ENCODE measurements around the gene TTC38.

Gene TTC38

GRCh38 chr22:46233231-46233630, 34.6 kb upstream of the TTC38 start:
- DNase-seq = no peak
- Histone ChIP-seq H3K27me3 (replicated peaks; ENCODE audit: control insufficient read depth, insufficient read depth, low read length, poor library complexity, severe bottlenecking) (no peaks in the 10 kb centered on the region), H3K36me3 (ENCODE audit: control insufficient read depth, insufficient read depth, low read length) (no peaks in the 10 kb centered on the region), H3K4me3 (ENCODE audit: insufficient read depth, low read depth, low read length, poor library complexity, severe bottlenecking) (no peak overlapping the region), H3K9me3 (ENCODE audit: control insufficient read depth, low read length) (no peaks in the 10 kb centered on the region), H3K4me1 (ENCODE audit: control insufficient read depth, insufficient read depth, low read length, poor library complexity, severe bottlenecking) (no peaks in the 10 kb centered on the region), H3K27ac (ENCODE audit: insufficient read depth, low read length, poor library complexity, severe bottlenecking) (no peak overlapping the region)

- peaks cover 4% of the 10 kb centered on the region for H3K4me1 ChIP-seq (ENCODE audit: control insufficient read depth, insufficient read depth, low read length, poor library complexity, severe bottlenecking)
- no peaks in the 10 kb centered on the region for H3K36me3 ChIP-seq (ENCODE audit: control insufficient read depth, insufficient read depth, low read length)
- H3K27ac ChIP-seq (ENCODE audit: insufficient read depth, low read length, poor library complexity, severe bottlenecking) = no peak overlapping the region
- DNase-seq = no peak
- H3K27me3 ChIP-seq (replicated peaks; ENCODE audit: control insufficient read depth, insufficient read depth, low read length, poor library complexity, severe bottlenecking) = no peaks in the 10 kb centered on the region
- H3K9me3 ChIP-seq (ENCODE audit: control insufficient read depth, low read length) = no peaks in the 10 kb centered on the region
- H3K4me3 ChIP-seq (ENCODE audit: insufficient read depth, low read depth, low read length, poor library complexity, severe bottlenecking) = no peak overlapping the region
Observed at GRCh38 chr22:46234969-46235368, 32.8 kb upstream of the TTC38 start.

- Histone ChIP-seq H3K4me3 (ENCODE audit: insufficient read depth, low read depth, low read length, poor library complexity, severe bottlenecking) (no peak overlapping the region), H3K27ac (ENCODE audit: insufficient read depth, low read length, poor library complexity, severe bottlenecking) (no peak overlapping the region), H3K9me3 (ENCODE audit: control insufficient read depth, low read length) (no peaks in the 10 kb centered on the region), H3K36me3 (ENCODE audit: control insufficient read depth, insufficient read depth, low read length) (no peaks in the 10 kb centered on the region), H3K4me1 (ENCODE audit: control insufficient read depth, insufficient read depth, low read length, poor library complexity, severe bottlenecking) (peaks cover 7% of the 10 kb centered on the region), H3K27me3 (replicated peaks; ENCODE audit: control insufficient read depth, insufficient read depth, low read length, poor library complexity, severe bottlenecking) (no peaks in the 10 kb centered on the region)
- DNase-seq = no peak
Observed at GRCh38 chr22:46237453-46238124, 30.2 kb upstream of the TTC38 start.

- peaks cover 4% of the 10 kb centered on the region for H3K36me3 ChIP-seq (ENCODE audit: control insufficient read depth, insufficient read depth, low read length)
Observed at GRCh38 chr22:46238541-46238940, 29.3 kb upstream of the TTC38 start.

GRCh38 chr22:46239261-46240048, 28.4 kb upstream of the TTC38 start:
- H3K36me3 ChIP-seq (ENCODE audit: control insufficient read depth, insufficient read depth, low read length) = peaks cover 4% of the 10 kb centered on the region
- DNase-seq = no peak
- H3K27ac ChIP-seq (ENCODE audit: insufficient read depth, low read length, poor library complexity, severe bottlenecking) = no peak overlapping the region
- H3K27me3 ChIP-seq (replicated peaks; ENCODE audit: control insufficient read depth, insufficient read depth, low read length, poor library complexity, severe bottlenecking) = no peaks in the 10 kb centered on the region
- H3K9me3 ChIP-seq (ENCODE audit: control insufficient read depth, low read length) = no peaks in the 10 kb centered on the region
- no peak overlapping the region for H3K4me3 ChIP-seq (ENCODE audit: insufficient read depth, low read depth, low read length, poor library complexity, severe bottlenecking)
- peaks cover 7% of the 10 kb centered on the region for H3K4me1 ChIP-seq (ENCODE audit: control insufficient read depth, insufficient read depth, low read length, poor library complexity, severe bottlenecking)

More at GRCh38 chr22:46238541-46238940, 29.3 kb upstream of the TTC38 start:
- H3K9me3 ChIP-seq (ENCODE audit: control insufficient read depth, low read length) = no peaks in the 10 kb centered on the region
- peaks cover 7% of the 10 kb centered on the region for H3K4me1 ChIP-seq (ENCODE audit: control insufficient read depth, insufficient read depth, low read length, poor library complexity, severe bottlenecking)
- DNase-seq = no peak
- no peak overlapping the region for H3K27ac ChIP-seq (ENCODE audit: insufficient read depth, low read length, poor library complexity, severe bottlenecking)
- H3K27me3 ChIP-seq (replicated peaks; ENCODE audit: control insufficient read depth, insufficient read depth, low read length, poor library complexity, severe bottlenecking) = no peaks in the 10 kb centered on the region
- H3K4me3 ChIP-seq (ENCODE audit: insufficient read depth, low read depth, low read length, poor library complexity, severe bottlenecking) = no peak overlapping the region

GRCh38 chr22:46240073-46240472, 27.7 kb upstream of the TTC38 start:
- peaks cover 4% of the 10 kb centered on the region for H3K36me3 ChIP-seq (ENCODE audit: control insufficient read depth, insufficient read depth, low read length)

GRCh38 chr22:46240506-46240905, 27.3 kb upstream of the TTC38 start:
- Histone ChIP-seq H3K36me3 (ENCODE audit: control insufficient read depth, insufficient read depth, low read length) (peaks cover 4% of the 10 kb centered on the region), H3K27me3 (replicated peaks; ENCODE audit: control insufficient read depth, insufficient read depth, low read length, poor library complexity, severe bottlenecking) (no peaks in the 10 kb centered on the region), H3K4me3 (ENCODE audit: insufficient read depth, low read depth, low read length, poor library complexity, severe bottlenecking) (no peak overlapping the region), H3K4me1 (ENCODE audit: control insufficient read depth, insufficient read depth, low read length, poor library complexity, severe bottlenecking) (peaks cover 7% of the 10 kb centered on the region), H3K9me3 (ENCODE audit: control insufficient read depth, low read length) (no peaks in the 10 kb centered on the region), H3K27ac (ENCODE audit: insufficient read depth, low read length, poor library complexity, severe bottlenecking) (no peak overlapping the region)
- no peak for DNase-seq

More at GRCh38 chr22:46240073-46240472, 27.7 kb upstream of the TTC38 start:
- Histone ChIP-seq H3K9me3 (ENCODE audit: control insufficient read depth, low read length) (no peaks in the 10 kb centered on the region), H3K27ac (ENCODE audit: insufficient read depth, low read length, poor library complexity, severe bottlenecking) (no peak overlapping the region), H3K4me1 (ENCODE audit: control insufficient read depth, insufficient read depth, low read length, poor library complexity, severe bottlenecking) (peaks cover 7% of the 10 kb centered on the region), H3K27me3 (replicated peaks; ENCODE audit: control insufficient read depth, insufficient read depth, low read length, poor library complexity, severe bottlenecking) (no peaks in the 10 kb centered on the region), H3K4me3 (ENCODE audit: insufficient read depth, low read depth, low read length, poor library complexity, severe bottlenecking) (no peak overlapping the region)
- DNase-seq = no peak

- DNase-seq = no peak
- Histone ChIP-seq H3K36me3 (ENCODE audit: control insufficient read depth, insufficient read depth, low read length) (peaks cover 4% of the 10 kb centered on the region), H3K27ac (ENCODE audit: insufficient read depth, low read length, poor library complexity, severe bottlenecking) (no peak overlapping the region), H3K4me3 (ENCODE audit: insufficient read depth, low read depth, low read length, poor library complexity, severe bottlenecking) (no peak overlapping the region), H3K9me3 (ENCODE audit: control insufficient read depth, low read length) (no peaks in the 10 kb centered on the region), H3K27me3 (replicated peaks; ENCODE audit: control insufficient read depth, insufficient read depth, low read length, poor library complexity, severe bottlenecking) (no peaks in the 10 kb centered on the region), H3K4me1 (ENCODE audit: control insufficient read depth, insufficient read depth, low read length, poor library complexity, severe bottlenecking) (peaks cover 7% of the 10 kb centered on the region)
Observed at GRCh38 chr22:46240907-46241306, 26.9 kb upstream of the TTC38 start.

GRCh38 chr22:46241396-46242007, 26.3 kb upstream of the TTC38 start:
- no peak overlapping the region for H3K27ac ChIP-seq (ENCODE audit: insufficient read depth, low read length, poor library complexity, severe bottlenecking)
- no peaks in the 10 kb centered on the region for H3K27me3 ChIP-seq (replicated peaks; ENCODE audit: control insufficient read depth, insufficient read depth, low read length, poor library complexity, severe bottlenecking)
- no peaks in the 10 kb centered on the region for H3K9me3 ChIP-seq (ENCODE audit: control insufficient read depth, low read length)
- peaks cover 7% of the 10 kb centered on the region for H3K4me1 ChIP-seq (ENCODE audit: control insufficient read depth, insufficient read depth, low read length, poor library complexity, severe bottlenecking)
- no peak for DNase-seq
- H3K36me3 ChIP-seq (ENCODE audit: control insufficient read depth, insufficient read depth, low read length) = peaks cover 4% of the 10 kb centered on the region
- H3K4me3 ChIP-seq (ENCODE audit: insufficient read depth, low read depth, low read length, poor library complexity, severe bottlenecking) = no peak overlapping the region

GRCh38 chr22:46242076-46242475, 25.7 kb upstream of the TTC38 start:
- Histone ChIP-seq H3K4me3 (ENCODE audit: insufficient read depth, low read depth, low read length, poor library complexity, severe bottlenecking) (no peak overlapping the region), H3K9me3 (ENCODE audit: control insufficient read depth, low read length) (no peaks in the 10 kb centered on the region), H3K27ac (ENCODE audit: insufficient read depth, low read length, poor library complexity, severe bottlenecking) (no peak overlapping the region), H3K27me3 (replicated peaks; ENCODE audit: control insufficient read depth, insufficient read depth, low read length, poor library complexity, severe bottlenecking) (no peaks in the 10 kb centered on the region), H3K4me1 (ENCODE audit: control insufficient read depth, insufficient read depth, low read length, poor library complexity, severe bottlenecking) (peaks cover 7% of the 10 kb centered on the region), H3K36me3 (ENCODE audit: control insufficient read depth, insufficient read depth, low read length) (peaks cover 4% of the 10 kb centered on the region)
- DNase-seq = no peak

Measured in effector memory CD4-positive, alpha-beta T cell (primary cell).